PC-3 (cell line): ENCODE results near the gene FAM83D. TPM values are rescaled to one million over a fixed set of nuclear protein-coding genes. Genes with fewer than 3 reads are reported as not detected.

ENCODE experiments used
- ATAC-seq: fragments of 200-7000 bp; cut with Tn5 transposase; 2 replicates; pipeline ENCODE4 v1.9.1; 2020; ENCODE audit warnings: mild to moderate bottlenecking, moderate library complexity
- BruUV-seq: library from RNA; stranded (reverse); fragments of 400-500 nt; replicated peaks from 2 replicates; lab custom pipeline; 2021; lab: Mats Ljungman, UMichigan
- CTCF ChIA-PET: fragments of 300-600 bp; sonication (Branson Sonifier 250); formaldehyde crosslinking; loops from one replicate; lab custom pipeline; 2022; ENCODE audit warnings: antibody characterized with exemption; lab: Charles Lee
- POLR2A ChIA-PET: fragments of 300-600 bp; sonication (Branson Sonifier 250); formaldehyde crosslinking; loops from one replicate; lab custom pipeline; 2022; ENCODE audit warnings: antibody characterized with exemption; ENCODE audit not compliant: unreplicated experiment; lab: Charles Lee
- DNase-seq: peaks from one replicate; pipeline ENCODE4 v3.0.0-alpha.2; 2015
- H2AFZ ChIP-seq: fragments of 300-600 bp; sonication (generic); 2 replicates; pipeline ENCODE4 v1.6.0; 2016; ENCODE audit warnings: antibody characterized with exemption, low read length
- H3F3A ChIP-seq: fragments of 300-600 bp; sonication (generic); one replicate; pipeline ENCODE4 v1.6.0; 2017; ENCODE audit warnings: antibody characterized with exemption, low read length, control low read depth, mild to moderate bottlenecking; ENCODE audit not compliant: unreplicated experiment
- H3K27ac ChIP-seq: fragments of 300-600 bp; sonication (generic); 2 replicates; pipeline ENCODE4 v1.5.1; 2016; ENCODE audit warnings: mild to moderate bottlenecking, low read length
- H3K27me3 ChIP-seq: fragments of 300-600 bp; sonication (generic); 2 replicates; pipeline ENCODE4 v1.6.1; 2016; ENCODE audit warnings: low read length, mixed read lengths
- H3K36me3 ChIP-seq: fragments of 300-600 bp; sonication (generic); 2 replicates; pipeline ENCODE4 v1.6.1; 2016; ENCODE audit warnings: low read depth, mixed run types, low read length, mixed read lengths
- H3K4me1 ChIP-seq: fragments of 300-600 bp; sonication (generic); 2 replicates; pipeline ENCODE4 v1.5.1; 2016; ENCODE audit warnings: low read length; ENCODE audit not compliant: insufficient read depth
- H3K4me2 ChIP-seq: fragments of 300-600 bp; sonication (generic); 2 replicates; pipeline ENCODE4 v1.6.0; 2016; ENCODE audit warnings: low read length
- H3K4me3 ChIP-seq: fragments of 300-600 bp; sonication (generic); 2 replicates; pipeline ENCODE4 v1.5.1; 2016; ENCODE audit warnings: mild to moderate bottlenecking, low read length, mixed read lengths
- H3K79me2 ChIP-seq: fragments of 300-600 bp; sonication (generic); 2 replicates; pipeline ENCODE4 v1.6.1; 2017; ENCODE audit warnings: low read length, mixed read lengths
- H3K9ac ChIP-seq: fragments of 300-600 bp; sonication (generic); 2 replicates; pipeline ENCODE4 v1.6.0; 2016; ENCODE audit warnings: mild to moderate bottlenecking, low read length
- H3K9me2 ChIP-seq: fragments of 300-600 bp; sonication (generic); replicated peaks from 2 replicates; pipeline ENCODE4 v1.6.1; 2016; ENCODE audit warnings: mixed run types, low read length, mixed read lengths
- H3K9me3 ChIP-seq: fragments of 300-600 bp; sonication (generic); 2 replicates; pipeline ENCODE4 v1.6.1; 2016; ENCODE audit warnings: low read length, mixed read lengths
- H4K20me1 ChIP-seq: fragments of 300-600 bp; sonication (generic); 2 replicates; pipeline ENCODE4 v1.6.1; 2016; ENCODE audit warnings: low read length, mixed read lengths
- CTCF ChIP-seq: fragments of 300-600 bp; sonication (generic); conservative IDR thresholded peaks from 2 replicates; pipeline ENCODE4 v1.5.1; 2017; ENCODE audit warnings: antibody characterized with exemption, low read depth, mild to moderate bottlenecking, low read length
- EZH2 ChIP-seq: fragments of 300-600 bp; sonication (generic); IDR thresholded peaks from one replicate; pipeline ENCODE4 v1.6.1; 2017; ENCODE audit warnings: antibody characterized with exemption, mild to moderate bottlenecking, low read length; ENCODE audit not compliant: unreplicated experiment
- EZH2phosphoT487 ChIP-seq: fragments of 300-600 bp; sonication (generic); IDR thresholded peaks from 2 replicates; pipeline ENCODE4 v1.6.1; 2018; ENCODE audit warnings: mild to moderate bottlenecking, antibody characterized with exemption, low read length, borderline replicate concordance
- intact Hi-C: fragments of 100-400 bp; cut with micrococcal nuclease; formaldehyde crosslinking; loops from 2 replicates; pipeline ENCODE4 v1.9.0; 2023
- total RNA-seq: library from RNA; depleted of rRNA; stranded (reverse); fragments of >200 nt; gene quantifications from 2 replicates; pipeline ENCODE4 v1.2.3, GENCODE V29; 2014

The FAM83D gene
- total RNA-seq, 1 experiment from 2014 or later: 69.6 TPM

GRCh38 chr20:38927902-38928578 is 1.8 kb downstream of the FAM83D start:
- DNase-seq: peak; percentile 43
- BruUV-seq: no TSS peak
- H3K4me2 ChIP-seq: peak overlapping the region; percentile 94
- H3K4me1 ChIP-seq: peaks cover 30% of the 10 kb centered on the region
- H3K79me2 ChIP-seq: peaks cover 69% of the 10 kb centered on the region
- no peaks in the 10 kb centered on the region for H3K9me2 ChIP-seq
- ChIA-PET CTCF (no interaction called here), POLR2A (interaction anchor here (0.6 kb wide), 1 partner anchor 92 kb away, joined by 14 read pairs; no protein-coding TSS in a partner anchor)
- no peak overlapping the region for H2AFZ ChIP-seq
- H3K9ac ChIP-seq: peak overlapping the region; percentile 91
- no peaks in the 10 kb centered on the region for H3K9me3 ChIP-seq
- no peak overlapping the region for H3K27ac ChIP-seq
- no peaks in the 10 kb centered on the region for H3F3A ChIP-seq
- peaks cover 10% of the 10 kb centered on the region; the same call in 1 of the 2 replicates for H3K36me3 ChIP-seq
- ATAC-seq: peak; percentile 1; the same call in 1 of the 2 replicates
- intact Hi-C loops: no loop called here
- peak overlapping the region; percentile 95 for H3K4me3 ChIP-seq
- no peak for TF ChIP-seq CTCF
- no peak for TF ChIP-seq EZH2phosphoT487
- no peak for TF ChIP-seq EZH2
- peaks cover 44% of the 10 kb centered on the region for H4K20me1 ChIP-seq
- no peaks in the 10 kb centered on the region for H3K27me3 ChIP-seq

GRCh38 chr20:38930242-38930569 is 4.0 kb downstream of the FAM83D start:
- intact Hi-C loops: no loop called here
- no peak overlapping the region for H2AFZ ChIP-seq
- ATAC-seq (no peak), DNase-seq (no peak)
- peaks cover 30% of the 10 kb centered on the region for H3K4me1 ChIP-seq
- H3K9me2 ChIP-seq: no peaks in the 10 kb centered on the region
- peaks cover 56% of the 10 kb centered on the region for H4K20me1 ChIP-seq
- no peaks in the 10 kb centered on the region for H3F3A ChIP-seq
- peaks cover 90% of the 10 kb centered on the region for H3K79me2 ChIP-seq
- H3K4me2 ChIP-seq: peak overlapping the region; percentile 94; the same call in 1 of the 2 replicates
- no peaks in the 10 kb centered on the region for H3K27me3 ChIP-seq
- peaks cover 12% of the 10 kb centered on the region; the same call in 1 of the 2 replicates for H3K36me3 ChIP-seq
- H3K9me3 ChIP-seq: no peaks in the 10 kb centered on the region
- TF ChIP-seq CTCF (no peak), EZH2phosphoT487 (no peak), EZH2 (no peak)
- no peak overlapping the region for H3K9ac ChIP-seq
- ChIA-PET CTCF (no interaction called here), POLR2A (no interaction called here)
- no peak overlapping the region for H3K4me3 ChIP-seq
- no peak overlapping the region for H3K27ac ChIP-seq
- no TSS peak for BruUV-seq

- peaks cover 30% of the 10 kb centered on the region for H3K4me1 ChIP-seq
- POLR2A ChIA-PET: no interaction called here
- TF ChIP-seq EZH2 (no peak), CTCF (no peak), EZH2phosphoT487 (no peak)
- H3F3A ChIP-seq: no peaks in the 10 kb centered on the region
- ATAC-seq: no peak
- no peak overlapping the region for H3K4me2 ChIP-seq
- no peak for DNase-seq
- H3K36me3 ChIP-seq: peaks cover 20% of the 10 kb centered on the region; the same call in 1 of the 2 replicates
- no peaks in the 10 kb centered on the region for H3K9me3 ChIP-seq
- intact Hi-C loops: no loop called here
- H3K4me3 ChIP-seq: no peak overlapping the region
- H3K27me3 ChIP-seq: no peaks in the 10 kb centered on the region
- no peaks in the 10 kb centered on the region for H3K9me2 ChIP-seq
- CTCF ChIA-PET: no interaction called here
- H2AFZ ChIP-seq: no peak overlapping the region
- H3K9ac ChIP-seq: no peak overlapping the region
- peaks cover 100% of the 10 kb centered on the region for H3K79me2 ChIP-seq
- no TSS peak for BruUV-seq
- H4K20me1 ChIP-seq: peaks cover 74% of the 10 kb centered on the region
- H3K27ac ChIP-seq: no peak overlapping the region
Observed at GRCh38 chr20:38931984-38932383, 5.8 kb downstream of the FAM83D start.
